MM.1S (cell line): ENCODE results near the gene ARID3C.
"Not testable (repeated sequence)": the region's sequence is repeated elsewhere in the genome, so short reads cannot be mapped to it uniquely, and the experiment has no call there.

Experiments used
- DNase-seq: peaks from one replicate; pipeline ENCODE4 v3.0.0-alpha.2; 2015
- H2AFZ ChIP-seq: fragments of 300-600 bp; sonication (generic); 2 replicates; pipeline ENCODE4 v1.6.0; 2016; ENCODE audit warnings: antibody characterized with exemption, low read length
- H3F3A ChIP-seq: fragments of 300-600 bp; sonication (generic); 2 replicates; pipeline ENCODE4 v1.6.1; 2016; ENCODE audit warnings: mild to moderate bottlenecking, antibody characterized with exemption, low read length, moderate library complexity, mixed read lengths; ENCODE audit not compliant: insufficient read depth
- H3K27ac ChIP-seq: fragments of 300-600 bp; sonication (generic); 2 replicates; pipeline ENCODE4 v1.5.1; 2016; ENCODE audit warnings: mild to moderate bottlenecking, low read length
- H3K27me3 ChIP-seq: fragments of 300-600 bp; sonication (generic); replicated peaks from 2 replicates; pipeline ENCODE4 v1.6.0; 2016; ENCODE audit warnings: low read length; ENCODE audit not compliant: insufficient read depth
- H3K36me3 ChIP-seq: fragments of 300-600 bp; sonication (generic); replicated peaks from 2 replicates; pipeline ENCODE4 v1.6.1; 2016; ENCODE audit warnings: mild to moderate bottlenecking, low read length, mixed read lengths; ENCODE audit not compliant: insufficient read depth
- H3K4me1 ChIP-seq: fragments of 300-600 bp; sonication (generic); 2 replicates; pipeline ENCODE4 v1.6.1; 2016; ENCODE audit warnings: low read length, mixed read lengths
- H3K4me2 ChIP-seq: fragments of 300-600 bp; sonication (generic); 2 replicates; pipeline ENCODE4 v1.6.0; 2016; ENCODE audit warnings: low read depth, low read length
- H3K4me3 ChIP-seq: fragments of 300-600 bp; sonication (generic); 2 replicates; pipeline ENCODE4 v1.5.1; 2016; ENCODE audit warnings: low read length, mixed read lengths
- H3K79me2 ChIP-seq: fragments of 300-600 bp; sonication (generic); 2 replicates; pipeline ENCODE4 v1.6.1; 2016; ENCODE audit warnings: mixed run types, low read length, mixed read lengths
- H3K9ac ChIP-seq: fragments of 300-600 bp; sonication (generic); 2 replicates; pipeline ENCODE4 v1.6.1; 2016; ENCODE audit warnings: low read length, mixed read lengths
- H3K9me2 ChIP-seq: fragments of 300-600 bp; sonication (generic); replicated peaks from 2 replicates; pipeline ENCODE4 v1.6.1; 2016; ENCODE audit warnings: mild to moderate bottlenecking, low read length, mixed read lengths; ENCODE audit not compliant: insufficient read depth
- H3K9me3 ChIP-seq: fragments of 300-600 bp; sonication (generic); replicated peaks from 2 replicates; pipeline ENCODE4 v1.6.1; 2016; ENCODE audit warnings: mild to moderate bottlenecking, low read length, mixed read lengths; ENCODE audit not compliant: insufficient read depth
- H4K20me1 ChIP-seq: fragments of 300-600 bp; sonication (generic); 2 replicates; pipeline ENCODE4 v1.6.1; 2016; ENCODE audit warnings: mild to moderate bottlenecking, low read length, moderate library complexity, mixed read lengths; ENCODE audit not compliant: insufficient read depth
- CTCF ChIP-seq: fragments of 300-600 bp; sonication (generic); IDR thresholded peaks from 2 replicates; pipeline ENCODE4 v1.5.1; 2016; ENCODE audit warnings: antibody characterized with exemption, low read length, mixed read lengths
- EZH2 ChIP-seq: fragments of 300-600 bp; sonication (generic); optimal IDR thresholded peaks from 2 replicates; pipeline ENCODE3; 2017; ENCODE audit warnings: low read depth, mild to moderate bottlenecking, antibody characterized with exemption, low read length, mixed read lengths
- EZH2phosphoT487 ChIP-seq: fragments of 300-600 bp; sonication (generic); IDR thresholded peaks from 2 replicates; pipeline ENCODE4 v1.6.1; 2018; ENCODE audit warnings: antibody characterized with exemption, low read length

The ARID3C gene

GRCh38 chr9:34646211-34647083, 17.6 kb upstream of the ARID3C start, which contains the start of gene GALT:
GALT (plus strand) TSS chr9:34646675; CDS start chr9:34646705, 30 bp downstream.
- TF ChIP-seq EZH2phosphoT487: no peak
- peak; percentile 58 for TF ChIP-seq CTCF

GRCh38 chr9:34644766-34645314, 16.0 kb upstream of the ARID3C start:
- H3K9me2 ChIP-seq: no peaks in the 10 kb centered on the region
- TF ChIP-seq CTCF (no peak), EZH2phosphoT487 (no peak), EZH2 (no peak)
- peaks cover 11% of the 10 kb centered on the region for H3F3A ChIP-seq
- DNase-seq: no peak
- no peaks in the 10 kb centered on the region for H3K9me3 ChIP-seq
- no peak overlapping the region for H3K4me2 ChIP-seq
- H3K27me3 ChIP-seq: no peaks in the 10 kb centered on the region
- H3K36me3 ChIP-seq: 0 out of 2 replicates have a peak, but pooled peaks cover 3% of the 10 kb centered on the region
- H3K27ac ChIP-seq: no peak overlapping the region
- no peak overlapping the region for H2AFZ ChIP-seq
- peaks cover 14% of the 10 kb centered on the region for H3K4me1 ChIP-seq
- H3K4me3 ChIP-seq: no peak overlapping the region
- peaks cover 22% of the 10 kb centered on the region for H3K79me2 ChIP-seq
- H4K20me1 ChIP-seq: no peaks in the 10 kb centered on the region
- no peak overlapping the region for H3K9ac ChIP-seq

More at GRCh38 chr9:34646211-34647083, 17.6 kb upstream of the ARID3C start, which contains the start of gene GALT:
- Histone ChIP-seq H3F3A (peaks cover 12% of the 10 kb centered on the region), H3K4me2 (peak within 1 kb of the TSS; percentile 95), H2AFZ (peak within 1 kb of the TSS; percentile 97), H3K9ac (peak within 1 kb of the TSS; percentile 80), H3K4me3 (peak within 1 kb of the TSS; percentile 95), H3K9me3 (no peaks in the 10 kb centered on the region), H3K27ac (peak within 1 kb of the TSS; percentile 82), H3K4me1 (peaks cover 14% of the 10 kb centered on the region), H4K20me1 (no peaks in the 10 kb centered on the region), H3K9me2 (no peaks in the 10 kb centered on the region), H3K79me2 (peaks cover 22% of the 10 kb centered on the region), H3K36me3 (0 out of 2 replicates have a peak, but pooled peaks cover 3% of the 10 kb centered on the region), H3K27me3 (no peaks in the 10 kb centered on the region)
- DNase-seq: peak; percentile 95

GRCh38 chr9:34642679-34643078, 13.8 kb upstream of the ARID3C start:
- no peaks in the 10 kb centered on the region for H3K9me2 ChIP-seq
- no peaks in the 10 kb centered on the region for H3K27me3 ChIP-seq
- no peaks in the 10 kb centered on the region for H3K9me3 ChIP-seq
- H3K9ac ChIP-seq: no peak overlapping the region
- H3K79me2 ChIP-seq: peaks cover 7% of the 10 kb centered on the region
- H4K20me1 ChIP-seq: no peaks in the 10 kb centered on the region
- no peaks in the 10 kb centered on the region for H3K36me3 ChIP-seq
- no peak for TF ChIP-seq EZH2
- TF ChIP-seq CTCF: no peak
- no peak for TF ChIP-seq EZH2phosphoT487
- no peak overlapping the region for H3K4me2 ChIP-seq
- peaks cover 12% of the 10 kb centered on the region for H3K4me1 ChIP-seq
- no peak overlapping the region for H3K27ac ChIP-seq
- DNase-seq: no peak
- no peak overlapping the region for H3K4me3 ChIP-seq
- no peak overlapping the region for H2AFZ ChIP-seq
- peaks cover 11% of the 10 kb centered on the region for H3F3A ChIP-seq

GRCh38 chr9:34639322-34639721, 10.5 kb upstream of the ARID3C start:
- not testable (repeated sequence) for H3K4me3 ChIP-seq, H3K27me3 ChIP-seq, H3K9me2 ChIP-seq, H3K27ac ChIP-seq, H3K36me3 ChIP-seq, H3K9me3 ChIP-seq, H2AFZ ChIP-seq, H4K20me1 ChIP-seq, H3K4me2 ChIP-seq, H3F3A ChIP-seq, H3K9ac ChIP-seq, H3K4me1 ChIP-seq, DNase-seq
- H3K79me2 ChIP-seq: peaks cover 25% of the 10 kb centered on the region
